GM18526 (cell line): ENCODE results near the gene VWA5B2.

Experiments used
- POLR2A ChIP-seq: IDR thresholded peaks from 3 replicates; pipeline ENCODE4 v1.6.1; 2011; ENCODE audit not compliant: insufficient read length; ENCODE audit errors: extremely low read depth

Gene VWA5B2

DNA sequence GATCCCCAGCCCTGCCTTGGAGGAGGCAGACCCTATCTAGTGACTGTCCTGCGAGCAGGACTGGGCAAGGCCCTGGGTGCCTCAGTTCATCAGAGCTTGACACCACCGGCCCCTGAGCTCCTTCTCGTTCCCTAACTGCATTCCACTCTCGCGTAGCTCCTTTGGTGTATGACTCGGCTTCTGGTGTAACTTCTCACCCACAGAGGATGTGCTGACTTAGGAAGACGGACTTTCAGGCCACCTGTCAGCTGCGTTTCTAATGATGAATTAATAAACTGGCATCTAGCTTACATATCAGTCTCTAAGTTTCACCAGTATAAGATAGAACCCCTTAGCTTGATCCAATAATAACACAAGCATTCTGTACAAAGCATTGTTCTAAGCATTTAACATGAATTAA, 25.9 kb upstream of the VWA5B2 start:
- no peak for TF ChIP-seq POLR2A

DNA sequence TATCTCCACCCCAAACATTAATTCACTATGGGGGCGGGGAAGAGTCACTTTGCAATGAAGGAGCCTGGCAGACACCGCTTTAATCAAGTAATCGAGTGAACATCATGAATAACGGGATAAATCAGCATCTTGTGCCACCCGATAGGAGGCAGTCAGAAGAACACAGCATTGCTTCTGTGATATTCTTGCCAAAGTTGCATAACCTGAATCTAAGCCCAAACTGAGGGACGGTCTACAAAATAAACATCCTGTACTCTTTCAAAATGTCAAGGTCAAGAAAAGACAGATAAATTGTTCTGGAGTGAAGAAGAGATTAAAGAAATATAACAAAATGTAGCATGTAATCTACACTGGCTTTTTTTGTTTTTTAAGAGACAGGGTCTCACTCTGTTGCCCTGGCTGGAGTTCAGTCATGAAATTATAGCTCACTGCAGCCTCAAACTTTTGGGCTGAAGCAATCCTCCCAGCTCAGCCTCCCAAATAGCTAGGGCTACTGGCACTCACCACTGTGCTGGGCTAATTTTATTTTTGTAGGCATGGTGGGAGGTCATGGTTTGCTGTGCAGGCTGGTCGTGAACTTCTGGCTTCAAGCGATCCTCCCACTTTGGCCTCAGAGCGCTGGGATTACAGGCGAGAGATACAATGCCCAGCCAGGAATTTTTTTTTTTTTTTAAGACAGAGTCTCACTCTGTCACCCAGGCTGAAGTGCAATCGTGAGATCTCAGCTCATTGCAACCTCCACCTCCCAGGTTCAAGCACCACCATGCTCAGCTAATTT, 20.1 kb upstream of the VWA5B2 start:
- TF ChIP-seq POLR2A: no peak

DNA sequence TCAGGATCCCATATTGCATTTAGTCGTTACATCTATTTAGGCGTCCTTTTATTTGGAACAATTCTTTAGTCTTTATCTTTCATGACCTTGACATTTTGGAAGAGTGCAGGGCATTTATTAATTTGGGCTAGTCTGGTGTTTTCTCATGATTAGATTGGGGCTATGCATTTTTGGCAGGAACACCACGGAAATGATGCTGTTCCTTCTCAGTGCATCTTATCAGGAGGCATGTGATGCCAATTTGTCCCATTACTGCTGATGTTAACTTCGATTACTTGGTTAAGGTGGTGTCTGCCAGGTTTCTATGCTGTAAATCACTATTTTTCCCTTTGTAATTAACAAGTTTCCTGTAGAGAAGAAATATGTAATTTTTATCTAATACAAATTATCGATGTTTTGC, 18.1 kb upstream of the VWA5B2 start:
- TF ChIP-seq POLR2A: no peak

DNA sequence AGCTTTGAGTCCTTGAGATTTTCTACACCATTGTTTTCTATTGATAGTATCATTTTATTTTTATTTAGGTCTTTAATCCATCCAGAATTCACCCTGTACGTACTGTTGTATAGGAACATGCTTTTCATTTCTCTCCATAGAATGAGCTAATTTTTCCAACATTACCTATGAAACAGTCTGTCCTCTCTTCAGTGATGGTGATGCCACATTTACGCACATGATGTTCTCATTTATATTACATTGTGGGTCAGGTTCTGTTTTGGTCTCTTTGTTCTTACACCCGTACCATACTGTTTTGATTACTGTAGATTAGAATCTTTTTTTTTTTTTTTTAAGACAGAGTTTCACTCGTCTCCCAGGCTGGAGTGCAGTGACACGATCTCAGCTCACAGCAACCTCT, 17.7 kb upstream of the VWA5B2 start:
- no peak for TF ChIP-seq POLR2A

DNA sequence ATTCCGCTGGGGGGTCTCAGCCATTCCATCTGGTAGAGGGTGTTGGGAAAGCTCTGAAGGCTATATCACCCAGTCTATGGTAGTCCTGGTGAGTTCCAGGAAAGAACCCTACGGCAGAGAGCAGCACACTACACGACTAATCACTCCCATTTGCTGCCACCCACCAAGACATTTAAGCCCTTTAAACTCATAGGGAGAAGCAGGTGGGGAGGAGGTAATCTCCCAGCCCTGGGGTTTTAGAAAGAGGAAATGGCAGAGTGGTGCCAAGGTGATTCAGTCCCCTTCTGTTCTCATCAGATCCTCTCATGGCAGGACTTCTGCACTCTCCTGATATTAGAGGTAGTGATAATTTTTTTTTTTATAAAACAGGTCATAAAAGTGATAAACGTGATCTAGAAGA, 10.6 kb upstream of the VWA5B2 start:
- TF ChIP-seq POLR2A: no peak

DNA sequence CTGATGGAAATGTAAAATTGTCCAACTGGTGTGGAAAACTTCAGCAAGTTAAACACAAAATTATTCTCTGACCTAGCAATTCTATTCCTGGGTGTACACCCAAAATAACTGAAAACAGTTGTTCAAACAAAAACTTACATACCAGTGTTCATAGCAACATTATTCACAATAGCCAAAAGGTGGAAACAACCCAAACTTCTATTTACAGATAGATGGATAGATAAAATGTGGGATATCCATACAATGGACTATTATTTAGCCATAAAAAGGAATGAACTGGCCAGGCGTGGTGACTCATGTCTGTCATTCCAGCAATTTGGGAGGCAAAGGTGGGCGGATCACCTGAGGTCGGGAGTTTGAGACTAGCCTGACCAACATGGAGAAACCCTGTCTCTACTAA, 6.9 kb upstream of the VWA5B2 start:
- TF ChIP-seq POLR2A: no peak

DNA sequence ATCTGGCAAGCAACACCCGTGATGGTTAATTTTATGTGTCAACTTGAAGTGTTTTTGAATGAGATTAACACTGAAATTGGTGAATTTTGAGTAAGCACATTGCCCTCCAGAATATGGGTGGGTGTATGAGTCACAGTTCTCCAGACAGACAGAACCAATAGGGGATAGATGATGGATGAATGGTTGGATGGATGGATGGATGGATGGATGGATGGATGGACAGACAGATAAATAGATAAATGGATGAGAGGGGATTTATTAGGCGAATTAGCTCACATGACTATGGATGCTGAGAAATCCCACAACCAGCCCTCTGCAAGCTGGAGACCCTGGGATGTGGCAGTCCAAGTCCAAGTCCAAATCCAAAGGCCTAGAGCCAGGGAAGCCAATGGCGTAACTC, 5.4 kb upstream of the VWA5B2 start:
- TF ChIP-seq POLR2A: no peak

DNA sequence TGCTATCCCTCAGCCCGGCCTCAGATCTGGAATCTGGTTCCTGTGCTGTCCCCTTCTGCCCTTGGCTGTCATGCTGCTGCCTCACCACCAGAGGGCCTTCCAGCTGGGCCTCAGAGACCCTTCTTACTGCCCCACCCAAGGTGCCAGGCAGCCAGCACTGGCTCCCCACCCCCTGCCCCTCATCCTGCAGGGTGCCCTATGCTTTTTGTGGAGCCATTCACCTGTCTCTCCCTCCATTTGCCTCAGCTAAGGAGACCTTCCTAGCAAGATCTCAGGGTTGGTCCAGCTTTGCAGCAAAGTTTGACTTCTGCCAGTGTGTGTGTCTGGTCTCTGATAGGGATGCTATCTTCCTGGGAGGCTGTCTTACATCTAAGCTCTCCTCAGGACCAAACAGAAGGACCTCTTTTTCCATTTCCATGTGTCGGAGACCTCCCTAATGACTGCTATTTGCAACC, 1.9 kb upstream of the VWA5B2 start:
- no peak for TF ChIP-seq POLR2A

DNA sequence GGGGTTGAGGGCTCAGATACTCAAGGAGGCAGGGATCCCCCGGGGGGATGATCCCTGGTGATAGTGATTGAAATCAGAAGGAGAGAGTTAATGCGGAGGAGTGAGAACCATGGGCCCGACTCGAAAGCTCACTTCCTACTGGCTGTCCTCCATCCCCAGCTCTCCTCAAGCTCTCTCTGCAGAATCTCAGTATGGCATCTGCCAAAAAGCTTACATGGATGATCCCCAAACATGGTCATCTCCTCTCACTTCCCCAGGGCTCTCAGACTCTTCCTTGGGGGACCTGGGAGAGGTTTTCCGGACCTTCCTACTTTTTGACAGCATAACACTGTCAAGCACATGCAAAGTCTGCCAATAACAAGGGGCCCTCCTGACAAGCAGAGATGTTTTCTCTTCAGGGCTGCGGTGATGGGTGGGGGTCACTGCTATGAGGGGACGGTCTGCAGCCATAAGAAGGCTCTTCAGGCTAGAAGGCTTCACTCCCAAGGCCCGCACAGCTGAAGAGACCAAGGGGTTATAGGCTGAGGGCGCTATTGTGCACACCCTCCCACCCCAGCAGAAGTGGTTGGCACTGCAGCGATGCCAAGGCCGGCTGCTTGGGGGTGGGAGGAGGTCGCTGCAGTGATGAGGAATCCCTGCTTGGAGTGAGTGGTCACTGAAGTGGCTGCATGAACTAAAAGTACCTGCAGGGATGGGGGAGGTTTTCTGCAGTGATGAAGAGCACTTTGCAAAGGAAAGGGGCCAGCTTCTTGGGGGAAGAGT, 828 bp upstream of the VWA5B2 start:
- TF ChIP-seq POLR2A: no peak

DNA sequence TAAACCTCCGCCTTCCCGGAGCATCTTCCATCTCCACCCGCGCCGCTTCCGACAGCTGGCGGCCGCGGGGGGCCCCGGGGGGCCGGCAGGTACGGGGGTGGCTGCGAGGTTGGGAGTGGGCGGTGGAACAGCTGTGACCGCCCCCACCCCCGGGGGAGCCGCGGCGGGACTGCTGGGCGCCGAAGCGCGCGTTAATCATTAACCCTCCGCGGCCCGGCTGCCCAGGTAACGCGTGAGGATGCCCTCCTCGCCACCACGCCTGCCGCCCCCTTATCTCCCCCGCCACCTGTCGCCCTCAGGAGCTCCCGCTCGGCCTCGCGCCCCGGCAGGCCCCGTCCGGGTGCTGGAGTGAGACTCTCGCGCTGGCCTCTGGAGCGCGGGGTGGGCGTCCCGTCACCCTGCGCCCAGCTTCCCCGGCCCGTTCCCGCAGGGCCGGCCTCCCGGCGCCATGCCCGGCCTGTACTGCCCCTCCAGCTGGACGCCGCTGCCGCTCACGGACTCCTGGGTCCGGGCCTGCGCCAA, 757 bp downstream of the VWA5B2 start:
- TF ChIP-seq POLR2A: no peak

DNA sequence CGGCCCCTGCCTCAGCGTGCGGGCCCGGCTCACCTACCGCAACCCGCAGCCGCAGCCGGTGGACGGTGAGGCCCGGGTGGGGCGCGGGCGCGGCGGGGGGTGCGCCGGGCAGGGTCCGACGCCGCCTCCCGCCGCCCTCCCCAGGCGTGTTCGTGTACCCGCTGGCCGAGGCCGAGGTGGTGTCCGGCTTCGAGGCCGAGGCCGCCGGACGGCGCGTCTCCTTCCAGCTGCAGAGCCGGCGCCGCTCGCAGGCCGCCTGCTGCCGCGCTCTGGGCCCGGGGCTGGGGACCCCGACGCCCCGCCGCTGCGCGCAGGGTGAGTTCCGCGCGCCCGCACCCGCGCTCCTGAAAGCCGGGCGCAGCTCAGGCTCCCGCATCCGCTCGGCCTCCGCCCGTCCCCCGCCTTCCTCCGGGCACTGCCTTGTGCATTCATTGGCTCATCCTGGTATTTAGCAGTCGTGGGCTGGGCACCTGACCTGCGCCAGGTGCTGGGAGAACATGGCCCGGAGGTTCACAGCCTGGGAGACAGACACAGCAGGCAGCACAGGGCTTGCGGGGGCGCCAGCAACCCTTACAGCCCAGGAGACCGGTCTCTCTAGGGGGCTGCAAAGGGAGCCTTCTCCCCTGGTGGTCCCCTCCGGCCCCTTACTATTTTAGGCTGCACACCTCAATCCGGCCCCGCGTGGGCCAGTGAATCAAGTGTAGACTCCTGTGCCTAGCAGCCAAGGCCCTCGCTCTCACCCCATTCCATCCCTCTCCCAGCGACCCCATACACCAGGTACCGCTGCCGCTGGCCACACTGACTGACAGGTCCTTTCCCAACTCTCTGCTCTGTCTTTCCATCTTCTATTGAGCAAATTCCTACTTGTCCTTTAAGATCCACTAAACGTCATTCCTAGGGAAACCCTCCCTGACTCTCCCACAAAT, 1.5 kb downstream of the VWA5B2 start:
- no peak for TF ChIP-seq POLR2A

DNA sequence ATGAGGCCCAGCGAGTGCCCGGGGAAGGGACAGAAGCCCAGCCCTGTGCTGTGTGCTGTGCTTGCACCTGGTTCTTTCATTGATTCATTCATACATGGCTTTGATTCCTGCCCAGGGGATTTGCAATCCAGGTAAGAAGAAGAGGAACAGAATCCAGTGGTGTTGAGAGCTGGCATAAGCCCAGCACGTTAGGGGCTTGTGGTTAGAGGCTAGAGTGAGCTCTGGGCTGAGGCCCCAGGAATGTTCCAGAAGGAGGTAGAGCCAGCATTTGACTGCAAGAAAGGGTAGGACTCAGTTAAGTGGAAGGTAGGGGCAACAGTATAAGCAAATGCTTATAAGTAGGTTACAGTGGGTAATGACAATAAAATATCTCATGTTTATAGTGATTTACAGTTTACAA, 2.3 kb downstream of the VWA5B2 start:
- no peak for TF ChIP-seq POLR2A

DNA sequence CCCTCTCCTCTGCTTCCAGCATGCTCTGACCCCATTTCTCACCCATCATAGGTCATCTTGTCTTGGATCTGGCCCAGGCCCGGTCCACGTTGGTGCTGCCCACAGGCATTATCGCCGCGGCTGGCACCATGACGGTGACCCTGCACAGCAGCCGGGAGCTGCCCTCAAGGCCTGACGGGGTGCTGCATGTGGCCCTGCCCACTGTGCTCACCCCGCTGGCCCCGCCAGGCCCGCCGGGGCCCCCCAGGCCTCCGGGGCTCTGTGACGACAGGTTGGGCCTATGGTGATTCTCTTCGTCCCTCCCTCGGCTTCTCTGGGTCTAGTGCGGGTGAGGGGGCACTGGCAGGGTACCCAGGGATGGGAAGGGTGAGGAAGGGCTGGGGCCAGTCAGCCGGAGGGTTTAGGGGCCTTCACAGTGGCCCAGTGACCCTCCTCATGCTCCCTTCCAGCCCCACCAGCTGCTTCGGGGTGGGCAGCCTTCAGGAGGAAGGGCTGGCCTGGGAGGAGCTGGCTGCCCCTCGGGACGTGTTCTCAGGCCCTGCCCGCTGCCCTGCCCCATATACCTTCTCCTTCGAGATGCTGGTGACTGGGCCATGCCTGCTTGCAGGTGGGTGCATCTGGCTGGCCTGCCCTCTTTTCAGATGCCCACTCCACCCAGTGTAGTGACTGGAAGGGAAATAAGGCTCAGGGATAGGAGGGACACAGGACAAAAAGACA, 3.9 kb downstream of the VWA5B2 start:
- TF ChIP-seq POLR2A: no peak

DNA sequence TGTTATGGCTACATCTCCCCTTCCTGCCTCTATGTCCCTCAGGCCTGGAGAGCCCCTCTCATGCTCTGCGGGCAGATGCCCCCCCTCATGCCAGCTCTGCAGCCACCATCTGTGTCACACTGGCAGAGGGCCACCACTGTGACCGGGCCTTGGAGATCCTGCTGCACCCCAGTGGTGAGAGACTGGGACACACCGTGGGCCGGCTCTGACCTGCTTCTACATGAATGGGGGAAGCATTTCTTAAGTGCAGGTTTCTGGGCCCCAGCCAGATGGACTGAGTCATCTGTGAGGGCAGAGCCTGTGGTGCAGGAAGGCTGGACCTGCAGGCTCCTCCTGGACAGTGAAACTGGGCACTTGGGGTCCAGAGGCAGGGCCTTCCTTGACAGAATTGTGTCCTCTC, 4.8 kb downstream of the VWA5B2 start:
- TF ChIP-seq POLR2A: no peak

DNA sequence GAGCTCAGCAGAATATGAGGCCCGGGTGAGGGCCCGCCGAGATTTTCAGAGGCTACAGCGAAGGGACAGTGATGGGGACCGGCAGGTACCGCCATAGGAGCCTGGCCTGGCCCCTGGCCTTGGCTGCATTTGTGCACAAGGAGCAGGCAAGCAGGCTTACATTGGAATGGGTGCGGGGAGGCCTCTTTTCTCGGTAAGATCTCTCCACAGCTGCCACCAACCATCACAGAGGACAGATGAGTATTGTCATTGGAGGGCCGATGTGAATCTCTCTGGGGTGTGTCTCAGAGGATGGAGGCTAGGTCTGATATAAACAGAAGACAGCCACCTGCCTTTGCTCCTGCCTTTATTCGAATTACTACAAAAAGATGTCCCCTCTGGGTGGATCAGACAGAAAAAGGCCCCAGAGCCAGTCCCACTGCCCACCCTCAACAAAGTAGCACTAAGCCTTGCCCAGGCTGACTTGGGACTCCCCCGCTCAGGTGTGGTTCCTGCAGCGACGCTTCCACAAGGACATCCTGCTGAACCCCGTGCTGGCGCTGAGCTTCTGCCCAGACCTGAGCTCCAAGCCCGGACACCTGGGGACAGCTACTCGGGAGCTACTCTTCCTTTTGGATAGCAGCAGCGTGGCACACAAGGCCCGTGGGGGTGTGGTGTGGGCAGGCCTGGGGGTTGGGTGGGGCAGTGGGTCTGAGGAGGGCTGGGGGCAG, 5.4 kb downstream of the VWA5B2 start:
- no peak for TF ChIP-seq POLR2A
